OCI-LY7 (cell line): Measurements from ENCODE around the gene DYNLT2B. TPM values are rescaled to one million over a fixed set of nuclear protein-coding genes. Genes with fewer than 3 reads are reported as not detected.
"Not testable (repeated sequence)": the region's sequence is repeated elsewhere in the genome, so short reads cannot be mapped to it uniquely, and the experiment has no call there.

Experiments
- BruUV-seq: library from RNA; stranded (reverse); fragments of 400-500 nt; replicated peaks from 2 replicates; lab custom pipeline; 2021; lab: Mats Ljungman, UMichigan
- CTCF ChIA-PET: fragments of 300-600 bp; sonication (Branson Sonifier 250); formaldehyde crosslinking; loops from one replicate; lab custom pipeline; 2022; ENCODE audit warnings: antibody characterized with exemption; ENCODE audit not compliant: unreplicated experiment; lab: Charles Lee
- POLR2A ChIA-PET: fragments of 300-600 bp; sonication (Branson Sonifier 250); formaldehyde crosslinking; loops from one replicate; lab custom pipeline; 2022; ENCODE audit warnings: antibody characterized with exemption; lab: Charles Lee
- DNase-seq: peaks from one replicate; pipeline ENCODE4 v3.0.0-alpha.2; 2015; ENCODE audit warnings: low spot score
- H2AFZ ChIP-seq: fragments of 200-600 bp; sonication (generic), shearing (Covaris generic); 2 replicates; pipeline ENCODE4 v1.6.1; 2014; ENCODE audit warnings: mild to moderate bottlenecking, antibody characterized with exemption, low read length, moderate library complexity
- H3K27ac ChIP-seq: fragments of 200-600 bp; sonication (generic); 2 replicates; pipeline ENCODE4 v1.5.1; 2014; ENCODE audit warnings: mixed run types, low read depth, mild to moderate bottlenecking, moderate library complexity, low read length, inconsistent platforms; ENCODE audit not compliant: poor library complexity, severe bottlenecking
- H3K36me3 ChIP-seq: fragments of 200-600 bp; sonication (generic); 2 replicates; pipeline ENCODE4 v1.6.1; 2014; ENCODE audit warnings: mild to moderate bottlenecking, antibody characterized with exemption, low read length, moderate library complexity, mixed read lengths; ENCODE audit not compliant: insufficient read depth
- H3K4me1 ChIP-seq: fragments of 200-600 bp; sonication (generic); 2 replicates; pipeline ENCODE4 v1.5.1; 2014; ENCODE audit warnings: mild to moderate bottlenecking, low read length; ENCODE audit not compliant: insufficient read depth, poor library complexity, severe bottlenecking
- H3K4me2 ChIP-seq: fragments of 200-600 bp; sonication (generic); 2 replicates; pipeline ENCODE4 v1.6.1; 2014; ENCODE audit warnings: mild to moderate bottlenecking, low read length
- H3K4me3 ChIP-seq: fragments of 200-600 bp; sonication (generic); 2 replicates; pipeline ENCODE4 v1.5.1; 2014; ENCODE audit warnings: mild to moderate bottlenecking, low read depth, low read length; ENCODE audit not compliant: poor library complexity, severe bottlenecking
- H3K79me2 ChIP-seq: fragments of 200-600 bp; sonication (generic); 2 replicates; pipeline ENCODE4 v1.6.1; 2016; ENCODE audit warnings: low read depth, mild to moderate bottlenecking, low read length, moderate library complexity, mixed read lengths; ENCODE audit not compliant: insufficient read depth
- H3K9me2 ChIP-seq: fragments of 200-600 bp; sonication (generic); 2 replicates; pipeline ENCODE4 v1.6.1; 2016; ENCODE audit warnings: mild to moderate bottlenecking, low read length, mixed read lengths; ENCODE audit not compliant: insufficient read depth
- H3K9me3 ChIP-seq: fragments of 200-600 bp; sonication (generic); 2 replicates; pipeline ENCODE4 v1.6.1; 2014; ENCODE audit warnings: mild to moderate bottlenecking, mixed run types, low read length, mixed read lengths
- H4K20me1 ChIP-seq: fragments of 200-600 bp; sonication (generic); 2 replicates; pipeline ENCODE4 v1.6.1; 2014; ENCODE audit warnings: mild to moderate bottlenecking, antibody characterized with exemption, low read length, moderate library complexity, mixed read lengths; ENCODE audit not compliant: insufficient read depth
- CTCF ChIP-seq: fragments of 200-600 bp; sonication (generic); conservative IDR thresholded peaks from 2 replicates; pipeline ENCODE4 v1.5.1; 2014; ENCODE audit warnings: mild to moderate bottlenecking, antibody characterized with exemption, low read length, moderate library complexity, mixed read lengths
- EZH2phosphoT487 ChIP-seq: fragments of 200-600 bp; sonication (generic); IDR thresholded peaks from 2 replicates; pipeline ENCODE4 v1.6.1; 2018; ENCODE audit warnings: low read depth, borderline replicate concordance, mild to moderate bottlenecking, mixed run types, antibody characterized with exemption, low read length, moderate library complexity, mixed read lengths
- intact Hi-C: fragments of 100-400 bp; cut with micrococcal nuclease; formaldehyde crosslinking; loops from one replicate; pipeline ENCODE4 v1.10.0; 2022; ENCODE audit not compliant: unreplicated experiment
- small RNA-seq: library from RNA; depleted of rRNA; stranded (forward); fragments of <200 nt; gene quantifications from one replicate; pipeline ENCODE3, GENCODE V24; 2014
- total RNA-seq, 2 experiments: library from RNA; depleted of rRNA in 1 of 2; stranded (reverse); fragments of >200 nt in 1 of 2; shearing (Covaris generic) in 1 of 2; gene quantifications; 2 replicates each; pipeline ENCODE4 v1.2.3, GENCODE V29; 2014 to 2022

Gene DYNLT2B
- total RNA-seq, 2 experiments from 2014 or later = 17.9 to 21.5 TPM

DNA sequence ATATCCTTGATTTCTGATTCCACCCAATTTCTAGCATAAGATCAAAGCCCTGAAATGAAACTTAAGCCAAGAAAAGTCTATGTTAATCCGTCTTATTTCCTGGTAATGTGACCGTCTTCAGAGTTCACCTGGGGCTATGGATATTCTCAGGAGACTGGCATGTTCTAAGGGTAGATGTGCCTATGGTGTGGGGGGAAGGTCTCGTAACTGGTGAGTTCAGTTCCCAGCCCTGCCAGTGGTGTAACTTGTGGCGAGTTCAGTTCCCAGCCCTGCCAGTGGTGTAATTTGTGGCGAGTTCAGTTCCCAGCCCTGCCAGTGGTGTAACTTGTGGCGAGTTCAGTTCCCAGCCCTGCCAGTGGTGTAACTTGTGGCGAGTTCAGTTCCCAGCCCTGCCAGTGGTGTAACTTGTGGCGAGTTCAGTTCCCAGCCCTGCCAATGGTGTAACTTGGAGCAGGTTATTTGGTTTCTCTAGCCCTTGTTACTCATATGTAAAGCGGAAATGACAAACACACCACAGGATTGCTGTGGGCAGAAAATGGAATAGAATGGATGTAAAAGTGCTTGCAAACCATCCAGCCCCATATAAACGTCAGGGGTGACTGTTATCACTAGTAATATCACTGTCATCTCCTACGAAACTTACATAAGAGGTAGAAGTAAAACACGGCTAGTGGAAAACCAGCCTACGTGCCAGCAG, 71.3 kb downstream of the DYNLT2B start:
- Histone ChIP-seq H3K9me3 (no peaks in the 10 kb centered on the region), H3K36me3 (peaks cover 14% of the 10 kb centered on the region), H4K20me1 (no peaks in the 10 kb centered on the region), H3K4me2 (no peak overlapping the region), H2AFZ (no peak overlapping the region), H3K9me2 (no peaks in the 10 kb centered on the region), H3K79me2 (no peaks in the 10 kb centered on the region), H3K27ac (no peak overlapping the region), H3K4me3 (no peak overlapping the region), H3K4me1 (no peaks in the 10 kb centered on the region)
- CTCF ChIA-PET = no interaction called here
- POLR2A ChIA-PET = interaction anchor here (0.7 kb wide), 1 partner anchor 203 kb away, joined by 3 read pairs; no protein-coding TSS in a partner anchor
- BruUV-seq = no TSS peak
- TF ChIP-seq CTCF (no peak), EZH2phosphoT487 (no peak)
- intact Hi-C loops = no loop called here
- no peak for DNase-seq

DNA sequence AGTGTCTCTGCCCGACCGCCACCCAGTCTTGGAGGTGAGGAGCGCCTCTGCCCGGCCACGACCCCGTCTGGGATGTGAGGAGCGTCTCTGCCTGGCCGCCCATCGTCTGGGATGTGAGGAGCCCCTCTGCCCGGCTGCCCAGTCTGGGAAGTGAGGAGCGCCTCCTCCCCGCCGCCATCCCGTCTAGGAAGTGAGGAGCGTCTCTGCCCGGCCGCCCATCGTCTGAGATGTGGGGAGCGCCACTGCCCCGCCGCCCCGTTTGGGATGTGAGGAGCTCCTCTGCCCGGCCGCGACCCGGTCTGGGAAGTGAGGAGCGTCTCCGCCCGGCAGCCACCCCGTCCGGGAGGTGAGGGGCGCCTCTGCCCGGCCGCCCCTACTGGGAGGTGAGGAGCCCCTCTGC, 73.9 kb downstream of the DYNLT2B start:
- CTCF ChIA-PET, H3K9me2 ChIP-seq, BruUV-seq, H4K20me1 ChIP-seq, H3K4me1 ChIP-seq, H2AFZ ChIP-seq, H3K4me2 ChIP-seq, H3K79me2 ChIP-seq, H3K4me3 ChIP-seq, H3K27ac ChIP-seq, H3K9me3 ChIP-seq, POLR2A ChIA-PET, DNase-seq, intact Hi-C loops: not testable (repeated sequence)
- H3K36me3 ChIP-seq = peaks cover 19% of the 10 kb centered on the region

- H3K9me2 ChIP-seq = no peaks in the 10 kb centered on the region
- no peaks in the 10 kb centered on the region for H3K4me1 ChIP-seq
- intact Hi-C loops = no loop called here
- H3K4me3 ChIP-seq = no peak overlapping the region
- H3K79me2 ChIP-seq = no peaks in the 10 kb centered on the region
- POLR2A ChIA-PET = interaction anchor here (0.5 to 1.0 kb wide), 3 partner anchors 27 to 184 kb away, joined by 3 to 5 read pairs (median 5); no protein-coding TSS in a partner anchor
- BruUV-seq = no TSS peak
- no peak overlapping the region for H3K27ac ChIP-seq
- CTCF ChIA-PET = no interaction called here
- no peak for TF ChIP-seq EZH2phosphoT487
- TF ChIP-seq CTCF = no peak
- H3K9me3 ChIP-seq = no peaks in the 10 kb centered on the region
- H2AFZ ChIP-seq = no peak overlapping the region
- H4K20me1 ChIP-seq = no peaks in the 10 kb centered on the region
- H3K4me2 ChIP-seq = no peak overlapping the region
- no peak for DNase-seq
- peaks cover 23% of the 10 kb centered on the region for H3K36me3 ChIP-seq
Observed at GRCh38 chr3:196241704-196242103, 76.3 kb downstream of the DYNLT2B start.

Small RNA genes within 50 kb of the gene (small RNA-seq; reads per million reads assigned to genes)
- not detected for gene AC069257.2
- not detected for gene RNU6-910P

Other genes starting within 250 kb of the DYNLT2B start
- gene TFRC, start 236.2 kb downstream of the DYNLT2B start, total RNA-seq (2014; rRNA removed; shearing (Covaris generic)) = 127 and 129 TPM in 2 replicates
- 160 and 236 TPM in 2 replicates for gene TFRC, start 236.2 kb downstream of the DYNLT2B start, total RNA-seq (2022)
- gene ZDHHC19, start 106.8 kb downstream of the DYNLT2B start, total RNA-seq (2014; rRNA removed; shearing (Covaris generic)) = not detected in 2 replicates
- gene ZDHHC19, start 106.8 kb downstream of the DYNLT2B start, total RNA-seq (2022) = not detected in 2 replicates
- gene SLC51A, start 101.7 kb downstream of the DYNLT2B start, total RNA-seq (2014; rRNA removed; shearing (Covaris generic)) = not detected in 2 replicates
- not detected in 2 replicates for gene SLC51A, start 101.7 kb downstream of the DYNLT2B start, total RNA-seq (2022)
- 21.3 and 21.6 TPM in 2 replicates for gene PCYT1A, start 30.5 kb downstream of the DYNLT2B start, total RNA-seq (2014; rRNA removed; shearing (Covaris generic))
- 20.6 and 27.1 TPM in 2 replicates for gene PCYT1A, start 30.5 kb downstream of the DYNLT2B start, total RNA-seq (2022)
- gene TM4SF19, start 20.1 kb upstream of the DYNLT2B start, total RNA-seq (2014; rRNA removed; shearing (Covaris generic)) = not detected in 2 replicates
- not detected in 2 replicates for gene TM4SF19, start 20.1 kb upstream of the DYNLT2B start, total RNA-seq (2022)
- 12.7 and 28.9 TPM in 2 replicates for gene UBXN7, start 114.2 kb upstream of the DYNLT2B start, total RNA-seq (2014; rRNA removed; shearing (Covaris generic))
- 73.4 and 76.6 TPM in 2 replicates for gene UBXN7, start 114.2 kb upstream of the DYNLT2B start, total RNA-seq (2022)
- 29.6 and 31.3 TPM in 2 replicates for gene RNF168, start 185.5 kb upstream of the DYNLT2B start, total RNA-seq (2014; rRNA removed; shearing (Covaris generic))
- 38.1 and 38.7 TPM in 2 replicates for gene RNF168, start 185.5 kb upstream of the DYNLT2B start, total RNA-seq (2022)
- gene SMCO1, start 197.1 kb upstream of the DYNLT2B start, total RNA-seq (2014; rRNA removed; shearing (Covaris generic)) = not detected in 2 replicates
- not detected in 2 replicates for gene SMCO1, start 197.1 kb upstream of the DYNLT2B start, total RNA-seq (2022)